ENCODE measurements around the gene HIVEP1. TPM values are rescaled to one million over a fixed set of nuclear protein-coding genes. Genes with fewer than 3 reads are reported as not detected.
"Not testable (repeated sequence)": the region's sequence is repeated elsewhere in the genome, so short reads cannot be mapped to it uniquely, and the experiment has no call there.

Gene HIVEP1
- total RNA-seq, 1 donor from 2014 or later: 22.8 TPM

DNA sequence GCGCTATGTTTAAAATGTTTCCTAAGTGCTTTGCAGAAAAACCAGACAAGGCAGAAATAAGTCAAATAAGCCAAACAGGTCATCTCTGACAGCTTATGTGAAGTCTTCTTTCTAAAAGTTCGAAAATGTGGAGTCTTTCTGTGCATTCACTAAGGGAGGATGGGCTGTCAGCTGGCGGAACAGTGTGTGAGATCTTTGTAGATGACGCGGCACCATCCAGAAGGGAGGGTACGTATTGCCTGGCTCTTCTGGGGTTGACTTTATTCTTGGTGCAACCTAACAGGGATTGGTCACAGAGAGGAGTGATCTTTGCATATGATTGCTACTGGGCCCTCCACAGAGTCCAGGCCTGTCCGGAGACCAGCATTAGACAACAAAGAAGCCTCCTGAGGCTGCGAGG lies 163.5 kb downstream of the HIVEP1 start:
- ATAC-seq (no peak), DNase-seq (no peak)
- H3K9me3 ChIP-seq: no peaks in the 10 kb centered on the region
- TF ChIP-seq, protein P1, sequence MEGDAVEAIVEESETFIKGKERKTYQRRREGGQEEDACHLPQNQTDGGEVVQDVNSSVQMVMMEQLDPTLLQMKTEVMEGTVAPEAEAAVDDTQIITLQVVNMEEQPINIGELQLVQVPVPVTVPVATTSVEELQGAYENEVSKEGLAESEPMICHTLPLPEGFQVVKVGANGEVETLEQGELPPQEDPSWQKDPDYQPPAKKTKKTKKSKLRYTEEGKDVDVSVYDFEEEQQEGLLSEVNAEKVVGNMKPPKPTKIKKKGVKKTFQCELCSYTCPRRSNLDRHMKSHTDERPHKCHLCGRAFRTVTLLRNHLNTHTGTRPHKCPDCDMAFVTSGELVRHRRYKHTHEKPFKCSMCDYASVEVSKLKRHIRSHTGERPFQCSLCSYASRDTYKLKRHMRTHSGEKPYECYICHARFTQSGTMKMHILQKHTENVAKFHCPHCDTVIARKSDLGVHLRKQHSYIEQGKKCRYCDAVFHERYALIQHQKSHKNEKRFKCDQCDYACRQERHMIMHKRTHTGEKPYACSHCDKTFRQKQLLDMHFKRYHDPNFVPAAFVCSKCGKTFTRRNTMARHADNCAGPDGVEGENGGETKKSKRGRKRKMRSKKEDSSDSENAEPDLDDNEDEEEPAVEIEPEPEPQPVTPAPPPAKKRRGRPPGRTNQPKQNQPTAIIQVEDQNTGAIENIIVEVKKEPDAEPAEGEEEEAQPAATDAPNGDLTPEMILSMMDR (IDR thresholded peaks at IDR 0.05): no peak
- no peaks in the 10 kb centered on the region for H3K4me1 ChIP-seq
- no peak overlapping the region for H3K4me3 ChIP-seq
- H3K27ac ChIP-seq: no peak overlapping the region
- H3K27me3 ChIP-seq (ENCODE audit: low read depth): no peaks in the 10 kb centered on the region
- intact Hi-C loops (cut with DNase I): no loop called here
- no peaks in the 10 kb centered on the region for H3K36me3 ChIP-seq

DNA sequence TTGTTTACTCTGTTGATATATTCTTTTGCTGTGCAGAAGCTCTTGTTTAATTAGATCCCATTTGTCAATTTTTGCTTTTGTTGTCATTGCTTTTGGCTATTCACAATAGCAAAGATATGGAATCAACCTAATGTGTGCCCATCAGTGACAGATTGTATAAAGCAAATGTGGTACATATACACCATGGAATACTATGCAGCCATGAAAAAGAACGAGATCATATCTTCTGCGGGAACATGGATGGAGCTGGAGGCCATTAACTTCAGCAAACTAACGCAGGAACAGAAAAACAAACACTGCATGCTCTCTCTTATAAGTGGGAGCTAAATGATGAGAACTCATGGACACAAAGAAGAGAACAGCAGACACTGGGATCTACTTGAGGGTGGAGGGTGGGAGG lies 164.7 kb downstream of the HIVEP1 start:
- H3K27ac ChIP-seq; H3K4me3 ChIP-seq; H3K27me3 ChIP-seq (ENCODE audit: low read depth); ATAC-seq; H3K9me3 ChIP-seq; H3K36me3 ChIP-seq; H3K4me1 ChIP-seq; DNase-seq; intact Hi-C loops (cut with DNase I): not testable (repeated sequence)

DNA sequence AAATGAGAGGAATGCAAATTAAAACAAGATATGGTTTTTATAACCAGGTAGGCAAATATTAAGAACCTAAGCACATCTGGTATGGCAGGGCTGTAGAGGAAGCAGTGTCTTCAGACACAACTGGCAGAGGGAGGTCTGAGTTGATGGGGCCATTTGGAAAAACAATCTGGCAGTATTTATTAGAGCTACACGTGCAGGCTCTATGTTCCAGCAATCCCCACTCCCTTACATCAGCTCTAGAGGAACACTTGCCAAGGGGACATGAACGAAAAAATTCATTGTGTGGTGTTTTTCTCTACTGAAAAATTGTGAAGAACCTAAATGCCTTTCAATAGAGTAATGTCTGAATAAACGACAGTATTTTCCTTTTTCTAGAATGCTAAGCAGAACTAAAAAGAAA lies 166.4 kb downstream of the HIVEP1 start:
- TF ChIP-seq, protein P1 (IDR thresholded peaks at IDR 0.05): no peak
- H3K27me3 ChIP-seq (ENCODE audit: low read depth): no peaks in the 10 kb centered on the region
- no peak for DNase-seq
- intact Hi-C loops (cut with DNase I): no loop called here
- H3K36me3 ChIP-seq: no peaks in the 10 kb centered on the region
- no peaks in the 10 kb centered on the region for H3K4me1 ChIP-seq
- no peaks in the 10 kb centered on the region for H3K9me3 ChIP-seq
- no peak overlapping the region for H3K4me3 ChIP-seq
- no peak for ATAC-seq
- no peak overlapping the region for H3K27ac ChIP-seq

DNA sequence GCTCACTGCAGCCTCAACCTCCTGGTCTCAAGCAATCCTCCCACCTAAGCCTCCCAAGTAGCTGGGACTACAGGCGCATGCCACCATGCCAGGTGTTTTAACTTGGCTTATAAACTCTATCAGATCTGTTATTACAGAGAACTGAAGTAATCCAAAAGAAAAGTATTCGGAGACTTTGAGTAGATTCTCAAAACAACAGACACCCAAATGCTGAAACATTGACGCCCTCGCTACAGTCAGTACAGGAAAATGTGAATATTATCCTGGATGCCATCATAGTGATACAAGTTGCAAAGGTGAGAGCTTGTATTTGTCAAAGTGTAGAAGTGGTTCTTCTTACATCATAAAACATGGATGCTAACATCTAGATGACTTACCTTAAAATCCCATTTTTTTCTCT lies 169.4 kb downstream of the HIVEP1 start:
- Histone ChIP-seq H3K4me1 (no peaks in the 10 kb centered on the region), H3K27me3 (ENCODE audit: low read depth) (no peaks in the 10 kb centered on the region), H3K9me3 (no peaks in the 10 kb centered on the region), H3K36me3 (no peaks in the 10 kb centered on the region), H3K4me3 (no peak overlapping the region), H3K27ac (no peak overlapping the region)
- TF ChIP-seq, protein P1 (IDR thresholded peaks at IDR 0.05): no peak
- ATAC-seq: no peak
- DNase-seq: no peak
- intact Hi-C loops (cut with DNase I): no loop called here

DNA sequence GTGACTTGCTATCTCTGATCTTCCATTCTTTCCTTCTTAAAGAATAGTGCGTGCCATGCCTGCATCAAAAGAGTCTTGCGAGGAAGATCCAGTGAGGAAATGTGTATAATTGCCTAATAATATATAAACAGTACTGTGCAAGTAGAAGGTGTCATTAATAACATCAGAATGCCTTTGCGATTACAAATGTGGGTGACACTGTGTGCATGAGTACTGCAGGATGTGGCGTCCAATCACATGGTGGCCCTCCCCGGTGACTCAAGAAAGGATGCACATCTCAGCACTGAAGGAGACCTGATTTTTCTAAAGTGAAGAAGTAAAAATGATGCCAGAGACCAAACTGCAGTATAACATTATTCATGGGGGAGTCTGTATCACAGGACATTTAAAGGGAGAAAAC lies 170.6 kb downstream of the HIVEP1 start:
- intact Hi-C loops (cut with DNase I): no loop called here
- DNase-seq (no peak), ATAC-seq (no peak)
- Histone ChIP-seq H3K9me3 (no peaks in the 10 kb centered on the region), H3K4me1 (no peaks in the 10 kb centered on the region), H3K27me3 (ENCODE audit: low read depth) (no peaks in the 10 kb centered on the region), H3K36me3 (no peaks in the 10 kb centered on the region), H3K4me3 (no peak overlapping the region), H3K27ac (no peak overlapping the region)
- TF ChIP-seq, protein P1 (IDR thresholded peaks at IDR 0.05): no peak

DNA sequence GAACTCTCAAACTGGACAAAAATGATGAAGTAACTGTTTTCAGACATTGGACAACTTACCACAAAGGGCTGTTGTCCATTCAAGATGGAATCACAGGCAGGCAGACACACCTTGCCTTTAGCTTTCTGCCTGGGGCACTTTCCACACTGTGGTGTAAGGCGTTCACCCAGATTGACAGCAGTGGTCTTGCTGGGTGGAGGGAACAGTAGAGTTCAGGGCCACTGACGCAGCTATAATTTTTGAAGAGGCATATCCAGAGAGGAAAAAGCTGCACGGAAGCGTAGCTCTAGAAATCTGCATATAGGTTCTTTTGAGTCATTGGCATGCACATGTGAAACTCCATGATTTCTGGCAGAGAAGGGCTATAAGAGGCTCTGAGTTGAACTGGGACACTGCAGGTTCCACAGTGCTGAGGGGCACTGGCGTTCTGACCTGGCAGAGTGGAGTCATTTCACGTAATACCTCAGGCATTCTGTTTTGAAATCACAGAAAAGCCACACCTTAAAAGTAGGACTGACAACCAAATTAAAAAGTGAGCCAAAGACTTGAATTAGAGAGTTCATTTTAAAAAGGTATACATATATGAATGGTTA lies 173.1 kb downstream of the HIVEP1 start:
- TF ChIP-seq, protein P1 (IDR thresholded peaks at IDR 0.05): no peak
- DNase-seq (no peak), ATAC-seq (no peak)
- no peaks in the 10 kb centered on the region for H3K36me3 ChIP-seq
- H3K27ac ChIP-seq: no peak overlapping the region
- no peaks in the 10 kb centered on the region for H3K27me3 ChIP-seq (ENCODE audit: low read depth)
- H3K4me1 ChIP-seq: no peaks in the 10 kb centered on the region
- no peak overlapping the region for H3K4me3 ChIP-seq
- H3K9me3 ChIP-seq: no peaks in the 10 kb centered on the region
- intact Hi-C loops (cut with DNase I): no loop called here

Measured in lower lobe of right lung (tissue), 2 donors.